Upper lobe of right lung (tissue), 1 donor: ENCODE data around the gene COIL. TPM values are rescaled to one million over a fixed set of nuclear protein-coding genes. Genes with fewer than 3 reads are reported as not detected.

Experiments used
- ATAC-seq: fragments of 200-7000 bp; cut with Tn5 transposase; one replicate; pipeline ENCODE4 v1.9.1; 2020; ENCODE audit warnings: mild to moderate bottlenecking, moderate library complexity
- DNase-seq: peaks from one replicate; pipeline ENCODE4 v3.0.0-alpha.2; 2020
- H3K27ac ChIP-seq: fragments of 200-600 bp; one replicate; pipeline ENCODE4 v1.8.0; 2022
- H3K27me3 ChIP-seq: fragments of 200-600 bp; one replicate; pipeline ENCODE4 v1.8.0; 2022; ENCODE audit warnings: mild to moderate bottlenecking
- H3K36me3 ChIP-seq: fragments of 200-600 bp; one replicate; pipeline ENCODE4 v1.8.0; 2022
- H3K4me1 ChIP-seq: fragments of 200-600 bp; one replicate; pipeline ENCODE4 v1.8.0; 2022
- H3K4me3 ChIP-seq: fragments of 200-600 bp; one replicate; pipeline ENCODE4 v1.8.0; 2022; ENCODE audit warnings: mild to moderate bottlenecking
- H3K9me3 ChIP-seq: fragments of 200-600 bp; one replicate; pipeline ENCODE4 v1.8.0; 2022
- intact Hi-C: fragments of 100-400 bp; cut with DNase I; formaldehyde crosslinking; loops from one replicate; pipeline ENCODE4 v1.11.0; 2022
- total RNA-seq: library from RNA; stranded (reverse); fragmentation: NEBNext Ultra II Directional; extraction: Animal tissue kit (Norgen Biotek cat#: 25700); gene quantifications from one replicate; pipeline ENCODE4 v1.2.1, GENCODE V29; 2021
- TF ChIP-seq, protein P1 (sequence below): fragments of 200-600 bp; IDR thresholded peaks from one replicate; pipeline ENCODE4 v1.8.0; 2022; ENCODE audit warnings: antibody characterized with exemption
- donor health status: DM: no; HTN: yes; CAD: no; lungs with severe emphysema.

The COIL gene
- total RNA-seq, 1 donor from 2014 or later = 13.3 TPM

- Histone ChIP-seq H3K4me1 (no peaks in the 10 kb centered on the region), H3K9me3 (no peaks in the 10 kb centered on the region), H3K27me3 (no peaks in the 10 kb centered on the region), H3K27ac (no peak overlapping the region), H3K36me3 (peaks cover 99% of the 10 kb centered on the region), H3K4me3 (no peak overlapping the region)
- intact Hi-C loops = no loop called here
- DNase-seq (no peak), ATAC-seq (no peak)
- TF ChIP-seq, protein P1, sequence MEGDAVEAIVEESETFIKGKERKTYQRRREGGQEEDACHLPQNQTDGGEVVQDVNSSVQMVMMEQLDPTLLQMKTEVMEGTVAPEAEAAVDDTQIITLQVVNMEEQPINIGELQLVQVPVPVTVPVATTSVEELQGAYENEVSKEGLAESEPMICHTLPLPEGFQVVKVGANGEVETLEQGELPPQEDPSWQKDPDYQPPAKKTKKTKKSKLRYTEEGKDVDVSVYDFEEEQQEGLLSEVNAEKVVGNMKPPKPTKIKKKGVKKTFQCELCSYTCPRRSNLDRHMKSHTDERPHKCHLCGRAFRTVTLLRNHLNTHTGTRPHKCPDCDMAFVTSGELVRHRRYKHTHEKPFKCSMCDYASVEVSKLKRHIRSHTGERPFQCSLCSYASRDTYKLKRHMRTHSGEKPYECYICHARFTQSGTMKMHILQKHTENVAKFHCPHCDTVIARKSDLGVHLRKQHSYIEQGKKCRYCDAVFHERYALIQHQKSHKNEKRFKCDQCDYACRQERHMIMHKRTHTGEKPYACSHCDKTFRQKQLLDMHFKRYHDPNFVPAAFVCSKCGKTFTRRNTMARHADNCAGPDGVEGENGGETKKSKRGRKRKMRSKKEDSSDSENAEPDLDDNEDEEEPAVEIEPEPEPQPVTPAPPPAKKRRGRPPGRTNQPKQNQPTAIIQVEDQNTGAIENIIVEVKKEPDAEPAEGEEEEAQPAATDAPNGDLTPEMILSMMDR = no peak
Observed at GRCh38 chr17:56893503-56893902, 67.3 kb downstream of the COIL start.

GRCh38 chr17:56892333-56892732 lies 68.5 kb downstream of the COIL start:
- no peak overlapping the region for H3K27ac ChIP-seq
- no peaks in the 10 kb centered on the region for H3K4me1 ChIP-seq
- ATAC-seq (no peak), DNase-seq (no peak)
- H3K36me3 ChIP-seq = peaks cover 92% of the 10 kb centered on the region
- H3K27me3 ChIP-seq = no peaks in the 10 kb centered on the region
- TF ChIP-seq, protein P1 = no peak
- intact Hi-C loops = no loop called here
- no peak overlapping the region for H3K4me3 ChIP-seq
- H3K9me3 ChIP-seq = no peaks in the 10 kb centered on the region

DNA sequence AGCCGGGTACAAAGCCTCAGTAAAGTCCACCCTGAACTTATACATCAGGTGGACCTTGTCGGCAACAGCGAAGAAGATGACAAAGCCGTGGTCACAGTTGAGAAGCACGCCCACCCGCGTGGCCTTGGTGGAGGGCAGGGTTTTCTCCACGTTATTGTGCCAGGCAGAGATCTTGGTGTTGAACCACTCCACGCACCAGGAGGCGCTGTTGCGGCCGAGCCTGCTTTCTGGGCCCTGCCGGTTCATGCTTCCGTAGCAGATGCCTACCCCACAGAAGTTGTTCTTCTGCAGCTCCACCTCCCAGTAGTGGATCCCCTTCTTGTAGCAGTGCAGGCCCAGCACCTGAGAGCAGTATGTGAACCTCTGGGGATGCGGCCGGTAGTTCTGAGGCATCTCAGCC lies 69.1 kb downstream of the COIL start:
- DNase-seq (peak; percentile 71), ATAC-seq (peak; percentile 68)
- no peaks in the 10 kb centered on the region for H3K27me3 ChIP-seq
- intact Hi-C loops = no loop called here
- H3K27ac ChIP-seq = no peak overlapping the region
- peaks cover 86% of the 10 kb centered on the region for H3K36me3 ChIP-seq
- TF ChIP-seq, protein P1 = peak; percentile 51
- no peaks in the 10 kb centered on the region for H3K9me3 ChIP-seq
- H3K4me1 ChIP-seq = no peaks in the 10 kb centered on the region
- H3K4me3 ChIP-seq = no peak overlapping the region

GRCh38 chr17:56890906-56891674 lies 69.8 kb downstream of the COIL start:
- no peaks in the 10 kb centered on the region for H3K27me3 ChIP-seq
- ATAC-seq (no peak), DNase-seq (no peak)
- H3K4me3 ChIP-seq = no peak overlapping the region
- TF ChIP-seq, protein P1 = no peak
- peaks cover 80% of the 10 kb centered on the region for H3K36me3 ChIP-seq
- H3K27ac ChIP-seq = no peak overlapping the region
- no peaks in the 10 kb centered on the region for H3K9me3 ChIP-seq
- H3K4me1 ChIP-seq = no peaks in the 10 kb centered on the region
- intact Hi-C loops = no loop called here

DNA sequence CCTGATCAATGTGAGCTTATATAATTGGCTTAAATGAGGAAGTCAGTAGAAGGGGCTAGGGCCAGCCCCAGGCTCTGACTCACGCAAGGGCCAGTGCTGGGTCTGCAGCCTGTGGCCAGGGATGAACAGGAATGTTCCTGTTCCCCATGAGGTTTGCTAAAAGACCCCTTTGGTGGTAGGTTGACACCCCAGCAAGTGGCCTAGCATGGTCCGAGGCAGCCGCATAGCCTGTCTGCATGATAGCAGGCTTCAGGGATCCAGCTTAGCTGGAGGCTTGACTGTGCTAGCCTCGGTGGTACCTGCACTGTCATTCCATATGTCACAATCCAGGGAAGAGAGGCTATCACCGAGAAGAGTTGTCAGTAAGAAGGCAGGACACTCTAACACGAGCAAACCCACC lies 70.5 kb downstream of the COIL start:
- Histone ChIP-seq H3K4me3 (no peak overlapping the region), H3K27ac (no peak overlapping the region), H3K36me3 (peaks cover 73% of the 10 kb centered on the region), H3K4me1 (no peaks in the 10 kb centered on the region), H3K9me3 (no peaks in the 10 kb centered on the region), H3K27me3 (no peaks in the 10 kb centered on the region)
- DNase-seq (no peak), ATAC-seq (no peak)
- TF ChIP-seq, protein P1 = no peak
- intact Hi-C loops = no loop called here

Other genes starting within 250 kb of the COIL start
- gene C17orf67, start 127.1 kb downstream of the COIL start, total RNA-seq = 3.8 TPM
- gene DGKE, start 126.9 kb downstream of the COIL start, total RNA-seq = 10.4 TPM
- gene TRIM25, start 47.0 kb downstream of the COIL start, total RNA-seq = 89.3 TPM
- 176 TPM for gene SCPEP1, start 17.1 kb upstream of the COIL start, total RNA-seq
- 59.9 TPM for gene AKAP1, start 124.2 kb upstream of the COIL start, total RNA-seq